ENCODE data around the gene TRIM31. TPM values are rescaled to one million over a fixed set of nuclear protein-coding genes. Genes with fewer than 3 reads are reported as not detected.
A peak's percentile ranks its signal among the peaks of the same experiment; 100 is the strongest.
"Not testable (repeated sequence)": the region's sequence is repeated elsewhere in the genome, so short reads cannot be mapped to it uniquely, and the experiment has no call there.

TRIM31 gene
- total RNA-seq, 1 experiment from 2014 or later, result not detected

DNA sequence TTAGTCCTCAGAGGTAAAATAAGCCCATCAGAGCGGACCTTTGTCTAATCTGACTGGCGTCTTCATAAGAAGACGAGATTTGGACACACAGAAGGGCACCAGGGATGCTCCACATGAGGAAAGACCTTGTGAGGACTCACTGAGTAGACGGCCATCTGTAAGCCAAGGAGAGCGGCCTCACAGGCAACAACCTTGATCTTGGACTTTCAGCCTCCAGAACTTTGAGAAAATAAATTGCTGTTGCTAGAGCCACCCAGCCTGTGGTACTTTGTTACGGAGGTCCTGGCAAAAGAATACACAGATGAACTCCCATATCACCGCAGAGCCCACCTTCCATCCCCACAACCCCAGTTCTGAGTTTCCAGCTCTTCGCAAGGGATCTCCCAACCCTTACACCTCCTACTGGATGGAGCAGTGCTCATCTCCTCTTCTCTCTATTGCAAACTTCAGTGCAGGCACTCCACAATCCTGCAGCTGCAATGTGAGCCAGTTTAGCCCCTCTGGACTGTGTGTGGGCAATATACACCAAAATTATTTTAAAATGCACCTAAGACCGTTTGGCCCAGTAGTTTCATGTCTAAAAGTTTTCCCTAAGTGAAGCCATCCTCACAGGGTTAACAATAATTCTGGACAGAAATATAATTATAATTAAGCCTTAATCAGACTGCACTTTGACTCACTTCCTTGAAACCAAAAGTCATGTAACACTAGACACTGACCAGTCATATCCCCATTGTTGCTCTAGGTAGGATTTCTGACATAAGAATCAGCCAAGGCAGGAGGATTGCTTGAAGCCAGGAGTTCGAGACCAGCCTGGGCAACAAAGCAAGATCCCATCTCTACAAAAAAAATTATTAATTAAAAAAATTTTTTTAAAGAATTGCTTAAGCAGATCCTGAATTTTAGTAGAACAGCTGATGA, 8.8 kb upstream of the TRIM31 start:
- DNase-seq (ENCODE audit: extremely low read depth, low read depth), result no peak

DNA sequence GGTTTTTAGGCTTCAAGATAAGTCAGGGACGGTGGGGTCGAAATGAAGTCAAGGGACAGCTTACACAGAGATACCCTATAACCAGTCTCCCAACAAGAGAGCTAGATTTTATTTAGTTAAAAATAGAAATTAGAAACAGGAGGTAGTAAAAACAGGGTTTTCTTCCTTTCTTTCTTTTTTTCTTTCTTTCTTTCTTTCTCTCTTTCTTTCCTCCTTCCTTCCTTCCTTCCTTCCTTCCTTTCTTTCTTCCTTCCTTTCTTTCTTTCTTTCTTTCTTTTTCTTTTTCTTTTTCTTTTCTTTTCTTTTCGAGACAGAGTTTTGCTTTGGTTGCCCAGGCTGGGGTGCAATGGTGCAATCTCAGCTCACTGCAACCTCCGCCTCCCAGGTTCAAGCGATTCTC, 5.8 kb upstream of the TRIM31 start:
- DNase-seq (ENCODE audit: extremely low read depth, low read depth), result not testable (repeated sequence)

DNA sequence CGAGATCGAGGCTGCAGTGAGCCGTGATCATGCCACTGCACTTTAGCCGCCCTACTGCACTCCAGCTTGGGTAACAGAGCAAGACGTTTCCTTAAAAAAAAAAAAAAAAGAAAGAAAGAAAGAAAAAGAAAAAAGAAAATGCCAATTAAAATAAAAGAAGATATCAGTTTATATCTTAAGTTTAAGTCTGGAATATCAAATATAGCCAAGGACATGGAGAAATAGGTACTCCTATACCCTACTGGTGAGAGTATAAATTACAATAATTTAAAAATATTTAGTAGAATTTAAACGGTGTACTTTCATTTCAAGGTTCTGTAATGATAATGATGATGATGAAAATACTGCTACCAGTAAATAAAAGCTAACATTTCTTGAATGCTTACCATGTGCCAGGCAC, 3.8 kb upstream of the TRIM31 start:
- DNase-seq (ENCODE audit: extremely low read depth, low read depth), result no peak

DNA sequence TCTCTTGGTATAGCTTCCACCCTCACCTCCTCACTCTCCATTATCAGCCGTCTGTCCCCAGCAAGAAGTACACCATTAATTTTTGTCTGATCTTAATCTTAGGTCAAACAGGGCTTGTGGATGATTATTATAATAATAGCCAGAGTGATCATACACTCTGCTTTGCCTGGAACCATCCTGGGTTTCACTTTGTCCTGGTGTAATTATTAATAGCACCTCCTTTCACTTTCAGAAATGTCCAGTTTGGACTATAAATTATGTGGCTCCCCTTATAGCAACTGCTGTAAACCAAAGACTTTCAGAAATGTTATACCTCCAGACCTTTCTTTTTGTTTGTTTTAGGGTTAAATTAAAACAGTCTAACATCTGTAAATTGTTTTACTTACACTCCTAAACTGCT, 951 bp upstream of the TRIM31 start:
- no peak for DNase-seq (ENCODE audit: extremely low read depth, low read depth)

DNA sequence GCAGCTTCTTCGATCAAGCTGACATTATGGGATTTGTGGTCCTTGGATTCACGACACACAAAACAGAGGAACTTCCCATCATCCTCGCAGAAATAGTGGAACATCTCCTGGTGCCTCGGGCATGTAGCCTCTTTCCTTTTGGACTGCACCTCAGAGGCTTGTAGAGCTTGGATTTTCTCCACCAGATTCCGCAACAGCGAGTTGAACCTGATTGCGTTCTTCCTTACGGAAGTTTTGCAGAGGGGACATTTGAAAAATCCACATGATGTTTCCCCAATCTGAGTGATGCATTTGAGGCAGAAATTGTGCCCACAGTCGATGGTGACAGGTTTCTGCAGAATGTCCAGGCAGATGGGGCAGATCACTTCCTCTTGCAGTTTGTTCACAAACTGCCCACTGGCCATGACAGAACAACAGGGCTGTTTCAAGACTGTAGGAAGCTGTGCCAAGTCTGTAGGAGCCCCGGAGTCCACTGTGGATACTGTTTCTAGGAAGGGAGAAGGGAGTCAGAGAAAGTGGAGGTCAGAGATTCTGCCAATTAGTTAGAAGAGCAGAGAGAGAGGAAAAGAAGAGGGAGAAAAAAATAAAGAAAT, 392 bp downstream of the TRIM31 start:
- DNase-seq (ENCODE audit: extremely low read depth, low read depth), result no peak

DNA sequence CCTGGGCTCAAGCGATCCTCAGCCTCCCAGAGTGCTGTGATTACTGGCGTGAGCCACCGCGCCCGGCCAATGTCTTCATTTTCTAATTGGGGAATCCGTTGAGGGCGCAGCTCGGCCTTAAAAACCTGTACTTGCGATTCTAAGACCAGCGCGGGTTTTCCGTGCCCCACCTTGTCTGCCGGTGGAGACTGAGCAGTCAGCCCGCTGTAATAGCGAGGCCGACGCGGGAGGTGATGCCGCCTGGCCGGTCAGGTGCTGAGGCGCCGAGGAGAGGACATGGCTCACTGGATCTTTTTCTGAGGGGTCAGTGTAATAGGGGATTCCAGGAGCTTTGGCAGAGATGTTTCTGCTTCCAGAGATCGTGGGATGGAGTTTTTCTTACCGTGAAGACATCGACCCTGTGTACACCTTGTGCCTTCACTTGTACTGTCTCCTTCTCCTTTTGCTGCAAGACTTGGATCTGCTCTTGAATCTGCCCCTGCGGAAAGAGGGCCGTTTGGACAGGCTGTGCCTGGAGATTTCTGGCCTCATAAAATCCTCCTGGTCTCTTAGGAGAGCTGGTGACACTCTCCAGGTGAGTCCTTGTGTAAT, 1.5 kb downstream of the TRIM31 start:
- DNase-seq (ENCODE audit: extremely low read depth, low read depth), result no peak

DNA sequence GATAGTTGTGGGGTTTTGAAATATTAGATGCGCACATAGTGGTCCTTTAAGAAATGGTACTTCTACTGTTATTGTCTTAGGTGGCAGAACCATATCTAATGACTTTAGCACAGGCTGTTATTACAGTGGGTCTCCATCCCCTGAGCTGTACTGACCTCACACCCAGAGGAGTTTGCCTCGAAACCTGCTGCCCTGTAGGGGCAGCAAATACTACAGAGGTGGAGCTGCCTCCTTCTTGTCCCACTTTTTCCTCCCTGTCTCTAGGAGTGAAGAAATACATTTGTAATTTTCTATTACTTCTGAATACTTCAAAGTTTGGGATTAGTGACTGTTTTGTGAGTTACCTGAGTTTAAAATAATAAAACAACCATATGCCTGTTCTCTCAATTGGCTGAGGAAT, 8.2 kb downstream of the TRIM31 start:
- no peak for DNase-seq (ENCODE audit: extremely low read depth, low read depth)

DNA sequence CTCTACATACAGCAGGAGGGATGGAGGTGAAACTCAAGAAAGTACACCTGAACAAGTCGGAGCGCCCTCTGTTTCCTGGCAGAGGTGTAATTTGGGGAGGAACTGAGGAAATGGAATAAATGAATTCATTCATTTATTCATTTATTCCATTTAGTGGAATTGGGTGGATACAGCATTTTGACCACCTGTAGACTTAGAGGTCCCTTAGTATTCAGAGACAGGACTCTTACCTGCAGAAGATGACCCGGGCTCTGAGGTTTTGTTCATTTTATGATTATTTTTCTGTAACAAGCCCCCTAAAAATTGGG, 9.1 kb downstream of the TRIM31 start:
- DNase-seq (ENCODE audit: extremely low read depth, low read depth), result no peak

DNA sequence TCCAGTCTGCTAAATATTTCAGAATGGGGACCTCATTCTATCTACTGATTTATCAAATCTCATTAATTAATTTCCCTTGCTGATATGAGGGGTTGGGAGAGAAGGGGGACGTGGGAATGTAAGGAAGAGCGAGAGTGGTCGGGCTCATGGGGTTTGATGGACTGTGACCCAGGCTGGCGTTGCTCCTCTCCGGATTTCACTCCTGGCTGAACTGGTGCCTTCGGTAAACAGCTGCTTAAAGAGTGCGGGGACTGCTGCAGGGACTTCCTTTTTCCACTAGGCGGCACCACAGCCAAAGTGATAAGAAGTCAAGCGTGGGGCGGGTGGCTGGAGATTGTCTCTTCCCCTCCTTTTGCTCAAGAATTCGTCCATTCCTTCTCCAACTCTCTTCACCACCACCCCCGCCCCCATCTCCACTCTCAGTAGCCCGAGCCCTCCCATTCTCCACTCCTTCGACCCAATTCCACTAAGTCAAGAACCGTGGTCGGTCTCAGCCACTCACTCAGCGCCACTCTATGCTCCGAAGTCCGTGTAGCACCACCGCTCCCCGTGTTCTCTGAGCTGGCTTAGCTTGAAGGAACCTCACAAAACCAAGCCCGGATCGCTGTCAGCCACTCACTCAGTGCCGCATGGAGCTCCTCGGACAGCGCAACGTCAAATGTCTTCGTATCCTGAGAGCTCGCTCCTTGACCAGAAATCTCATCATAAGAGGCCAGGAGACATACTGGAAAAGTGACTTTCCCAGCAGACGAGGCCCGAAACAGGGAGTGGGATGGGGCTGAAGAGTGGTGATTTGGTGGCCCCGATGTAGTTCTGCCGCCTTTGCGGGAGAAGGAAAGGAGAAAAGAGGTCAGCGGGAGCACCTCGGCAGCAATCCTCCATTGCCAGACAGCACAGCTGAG, 9.7 kb downstream of the TRIM31 start:
- peak; percentile 79 for DNase-seq (ENCODE audit: extremely low read depth, low read depth)

DNA sequence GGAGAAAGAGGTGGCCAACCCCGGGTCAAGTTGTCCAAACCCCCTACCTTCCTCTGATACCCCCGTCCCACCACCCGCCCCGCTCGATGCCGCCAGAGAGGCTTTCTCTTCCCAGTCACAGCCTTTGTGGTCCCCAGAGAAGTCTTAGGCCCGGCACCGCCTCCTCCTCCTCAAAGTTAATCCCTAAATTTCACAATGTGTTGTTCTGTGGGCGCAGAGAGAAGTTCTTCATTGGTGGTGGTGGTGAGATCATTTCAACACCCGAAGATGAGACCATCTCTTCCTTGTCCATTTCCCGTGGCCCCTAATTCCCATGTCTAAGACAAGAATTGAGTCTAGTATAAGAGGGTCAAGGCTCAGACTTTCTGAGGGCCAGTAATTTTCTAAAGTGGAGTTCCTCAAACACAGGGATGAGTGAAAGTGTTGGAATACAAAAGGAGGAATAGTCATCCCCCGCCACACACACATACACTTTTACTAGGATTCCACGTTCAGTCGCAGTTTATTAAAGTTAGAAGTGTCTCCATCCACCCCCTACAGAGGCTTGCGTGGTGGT, 10.4 kb downstream of the TRIM31 start:
- no peak for DNase-seq (ENCODE audit: extremely low read depth, low read depth)

DNA sequence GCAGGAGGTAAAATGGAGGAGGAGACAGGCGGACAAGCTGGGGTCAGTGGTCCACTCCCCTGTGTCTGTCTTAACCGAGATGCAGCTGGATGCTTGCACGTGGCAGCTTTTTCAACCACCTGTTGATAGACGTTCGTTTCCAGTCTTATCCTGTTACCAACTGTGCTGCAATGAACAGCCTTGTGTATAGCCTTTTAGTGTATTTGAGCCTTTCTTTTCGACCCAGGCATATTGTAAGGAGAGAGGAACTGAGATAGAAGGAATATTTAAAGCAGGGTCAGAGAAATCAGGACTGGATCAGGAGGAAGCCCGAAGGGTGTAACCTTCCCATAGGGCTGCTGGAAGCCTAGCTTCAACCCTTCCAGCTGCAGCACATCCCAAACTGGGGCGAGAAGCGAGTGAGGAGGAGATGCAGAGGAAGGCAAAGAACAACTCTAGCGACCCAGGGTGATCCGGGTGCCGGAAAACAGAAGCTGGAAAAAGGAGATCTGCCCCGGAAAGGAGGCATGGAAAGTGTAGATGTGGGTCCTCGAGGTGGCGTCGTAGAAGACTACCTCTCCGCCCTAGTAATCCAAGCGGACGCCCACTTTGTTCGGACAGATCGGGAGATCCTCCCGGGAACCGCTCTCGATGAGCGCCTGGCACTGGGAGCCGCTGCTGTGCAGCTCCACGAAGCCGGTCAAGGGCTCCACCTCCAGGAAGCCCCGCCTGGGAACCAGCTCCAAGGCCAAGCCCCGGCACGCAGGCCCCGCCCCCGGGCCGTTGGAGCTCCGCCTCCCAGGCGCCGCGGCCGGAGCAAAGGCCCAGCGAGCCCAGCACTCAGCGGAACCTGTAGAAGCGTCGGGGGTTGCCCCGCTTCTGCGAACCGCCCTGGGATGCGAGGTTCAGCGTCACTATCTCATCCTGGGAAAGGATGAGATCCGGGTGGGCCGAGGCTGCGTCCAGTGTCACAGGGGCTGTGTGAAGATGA, 11.2 kb downstream of the TRIM31 start:
- peak; percentile 82 for DNase-seq (ENCODE audit: extremely low read depth, low read depth)

DNA sequence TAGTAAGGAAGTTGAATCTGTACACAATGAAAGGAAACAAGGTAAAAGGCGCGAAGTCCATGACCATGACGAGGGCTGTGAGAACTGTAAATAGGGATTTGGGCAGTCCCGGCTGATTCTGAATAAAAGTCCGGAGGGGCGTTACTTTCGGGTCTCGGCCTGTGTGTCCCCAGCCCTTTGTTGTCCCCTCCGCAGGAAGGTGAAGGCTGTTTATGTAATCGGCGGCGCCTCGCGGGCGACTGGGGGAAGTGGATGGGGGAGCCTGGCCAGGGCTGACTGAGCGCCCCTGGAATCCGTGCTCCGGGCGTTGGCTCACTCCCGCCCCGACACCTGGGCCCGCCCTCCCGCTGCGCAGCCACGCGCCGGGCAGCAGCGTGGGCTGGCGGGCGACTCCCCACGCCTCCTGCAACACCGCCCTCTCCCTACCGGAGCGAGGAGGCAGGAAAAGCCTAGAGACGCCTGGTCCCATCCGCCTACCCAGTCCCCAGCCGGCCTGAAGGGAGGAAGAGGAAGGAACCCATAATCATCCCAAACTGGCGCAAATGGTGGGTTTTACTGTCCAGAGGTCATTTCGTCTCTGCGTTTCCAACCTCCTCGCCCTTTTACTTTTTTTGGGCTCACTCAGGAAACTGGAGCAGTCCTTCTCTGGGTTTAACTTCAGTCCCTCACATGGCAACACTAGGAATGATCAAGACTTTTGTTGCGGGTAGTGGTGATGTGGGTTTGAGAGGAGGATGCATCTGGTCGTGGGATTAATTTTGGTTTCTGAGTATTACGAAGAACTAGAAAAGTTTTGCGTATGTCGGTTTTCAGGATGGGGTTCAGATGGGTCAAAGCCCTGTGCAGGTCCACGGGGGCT, 12.1 kb downstream of the TRIM31 start:
- no peak for DNase-seq (ENCODE audit: extremely low read depth, low read depth)

DNA sequence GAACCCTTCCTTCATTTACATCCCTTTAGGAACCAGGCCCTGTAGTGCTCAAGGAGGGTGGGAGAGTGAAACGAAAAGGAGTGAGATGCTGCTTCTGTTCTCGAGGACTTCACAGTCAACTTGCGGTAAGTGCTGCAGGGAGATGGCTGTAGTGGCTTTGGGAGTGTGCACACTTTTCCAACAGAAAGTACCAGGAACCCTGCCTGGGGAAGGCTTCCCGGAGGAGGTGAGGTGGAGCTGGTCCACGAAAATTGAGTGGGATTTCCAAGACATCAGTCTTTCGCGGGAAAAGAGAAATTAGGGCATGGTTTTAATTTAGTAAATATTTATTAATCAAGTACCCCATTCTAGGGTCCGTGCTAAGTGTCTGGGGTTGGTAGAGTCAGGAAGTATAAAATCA, 12.7 kb downstream of the TRIM31 start:
- DNase-seq (ENCODE audit: extremely low read depth, low read depth), result no peak

DNA sequence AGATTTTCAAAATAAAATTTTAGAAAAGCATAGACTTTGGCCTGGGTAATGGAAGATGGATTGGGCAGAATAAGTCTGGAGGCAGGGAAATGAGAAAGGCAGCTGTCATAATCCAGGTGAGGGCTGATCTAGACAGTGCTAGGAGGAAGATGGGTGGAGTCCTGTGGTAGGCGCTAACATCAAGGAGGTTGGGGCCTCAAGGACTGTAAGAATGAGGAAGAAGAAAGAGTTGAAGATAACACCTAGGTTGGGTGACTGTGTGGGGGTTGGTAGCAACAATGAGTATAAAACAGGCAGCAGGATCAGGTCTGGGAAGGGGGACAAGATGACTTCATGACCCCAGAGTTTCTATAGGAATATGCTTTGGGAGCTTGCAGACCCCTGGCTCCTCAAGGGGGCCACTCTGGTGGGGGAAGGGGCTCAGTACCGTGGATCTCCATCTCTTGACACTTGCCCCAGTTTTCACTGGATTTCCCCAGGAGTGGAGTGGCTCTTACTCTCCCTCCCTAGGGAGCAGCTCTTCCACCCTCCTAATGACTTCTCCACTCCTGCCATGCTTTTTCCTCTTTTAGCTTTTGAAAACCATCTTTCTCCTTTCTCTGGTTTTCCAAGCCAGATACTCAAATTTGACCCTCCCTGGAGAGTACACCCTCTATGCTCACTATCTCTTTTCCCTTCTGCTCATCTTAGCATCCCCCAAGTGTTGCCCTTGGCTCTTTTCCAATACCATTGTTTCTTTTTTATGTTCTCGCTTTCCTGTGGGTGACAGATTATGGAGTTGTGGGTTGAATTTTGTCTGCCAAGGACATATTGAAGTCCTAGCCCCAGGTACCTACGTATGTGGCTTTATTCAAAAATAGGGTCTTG, 14.8 kb downstream of the TRIM31 start:
- no peak for DNase-seq (ENCODE audit: extremely low read depth, low read depth)

DNA sequence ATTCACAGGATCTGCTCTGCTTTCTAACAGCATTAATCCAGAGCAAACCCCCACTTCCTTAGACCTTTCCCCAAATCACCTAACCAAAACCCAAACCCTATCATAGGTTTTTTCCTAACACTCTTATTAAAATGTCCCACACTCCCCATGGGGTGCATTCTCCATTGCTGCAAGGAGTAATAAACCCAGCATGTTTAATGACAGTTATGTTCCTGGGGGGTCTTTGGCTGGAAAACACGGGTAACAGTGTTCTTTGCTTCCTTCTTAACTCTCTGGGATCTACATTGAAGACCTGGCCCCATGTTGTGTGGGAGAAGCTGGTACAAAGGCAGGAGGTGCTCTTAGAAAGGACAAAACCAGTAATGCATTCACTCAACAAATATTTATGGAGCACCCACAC, 16.1 kb downstream of the TRIM31 start:
- DNase-seq (ENCODE audit: extremely low read depth, low read depth), result no peak

DNA sequence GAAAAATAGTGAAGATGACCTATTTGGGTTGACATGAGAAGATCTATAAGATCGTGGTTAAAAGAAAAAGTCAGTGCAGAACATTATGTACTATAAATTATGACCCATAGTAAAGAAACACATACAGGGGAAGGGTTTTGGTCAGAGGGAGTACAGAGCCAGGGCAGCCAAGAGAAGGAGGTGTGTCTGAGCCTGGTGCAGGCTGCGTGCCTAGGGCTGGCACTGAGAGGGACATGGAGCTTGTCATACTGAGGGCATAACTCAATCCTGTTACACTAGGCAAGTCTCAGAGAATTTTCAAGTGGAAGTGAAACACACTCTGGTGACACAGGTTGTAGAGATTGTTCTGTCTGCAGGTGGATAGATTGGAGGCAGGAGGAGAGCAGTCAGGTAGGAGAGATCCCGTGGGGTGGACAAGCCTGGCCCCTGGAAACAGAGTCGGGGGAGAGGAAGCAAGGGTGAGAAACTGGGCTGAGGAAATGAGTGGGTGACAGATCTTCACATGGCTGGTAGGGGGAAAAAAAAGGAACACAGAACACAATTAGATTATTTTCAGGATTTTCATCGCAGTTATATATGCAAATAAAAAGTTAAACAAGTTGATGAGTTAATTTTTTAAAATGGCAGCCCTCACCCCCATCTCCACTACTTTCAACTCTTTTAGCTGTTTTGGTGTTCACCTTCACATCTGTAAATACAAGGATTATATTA, 18.8 kb downstream of the TRIM31 start:
- DNase-seq (ENCODE audit: extremely low read depth, low read depth), result no peak
